NCI-H1092 treated with DMSO at 0.1 percent for 48 hours (cell line): ENCODE measurements around the gene PFKFB3.
"Not testable (repeated sequence)": the region's sequence is repeated elsewhere in the genome, so short reads cannot be mapped to it uniquely, and the experiment has no call there.

ENCODE experiments used
- DNase-seq: peaks from one replicate; lab custom pipeline; 2025; lab: John Stamatoyannopoulos, UW

PFKFB3 gene

DNA sequence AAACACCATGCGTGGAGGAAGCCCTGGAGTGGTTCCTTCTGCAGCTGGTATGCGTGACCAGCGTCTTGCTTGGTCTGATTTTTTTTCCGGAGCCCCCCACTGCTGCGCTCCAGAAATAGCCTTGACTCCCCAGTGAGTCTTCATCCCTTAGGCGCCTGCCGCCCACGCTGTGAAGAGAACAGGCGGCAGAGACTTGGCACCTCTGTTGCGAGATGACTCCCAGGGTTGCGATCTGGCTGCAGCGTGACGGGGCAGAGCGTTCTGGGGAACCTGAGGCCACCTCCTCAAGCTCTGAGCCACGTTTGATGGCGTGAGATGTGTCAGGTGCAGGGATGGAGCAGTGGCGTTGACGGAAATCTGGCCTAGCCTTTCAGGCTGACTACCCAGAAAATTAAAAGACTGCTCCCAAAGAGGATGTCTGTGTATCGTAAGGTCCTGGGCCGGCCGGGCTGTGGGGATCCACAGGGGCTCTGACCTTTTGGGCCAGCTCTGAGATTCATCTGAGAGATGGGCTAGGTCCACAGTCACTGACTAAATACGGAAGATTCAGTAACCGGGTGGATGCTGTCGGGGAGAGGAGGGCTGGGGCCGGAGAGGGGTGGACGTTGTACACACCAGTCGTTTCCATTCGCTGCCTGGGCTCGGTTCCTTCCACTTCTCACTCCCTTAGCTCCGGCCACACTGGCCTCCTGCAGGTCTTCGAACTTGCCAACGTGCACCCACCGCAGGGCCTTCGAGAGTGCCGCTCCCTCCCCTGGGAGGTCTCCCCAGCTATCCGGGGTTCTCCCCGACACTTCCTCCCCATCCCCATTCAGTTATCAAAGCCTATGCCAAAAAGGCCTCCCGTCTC, 33.8 kb downstream of the PFKFB3 start:
- no peak for DNase-seq

DNA sequence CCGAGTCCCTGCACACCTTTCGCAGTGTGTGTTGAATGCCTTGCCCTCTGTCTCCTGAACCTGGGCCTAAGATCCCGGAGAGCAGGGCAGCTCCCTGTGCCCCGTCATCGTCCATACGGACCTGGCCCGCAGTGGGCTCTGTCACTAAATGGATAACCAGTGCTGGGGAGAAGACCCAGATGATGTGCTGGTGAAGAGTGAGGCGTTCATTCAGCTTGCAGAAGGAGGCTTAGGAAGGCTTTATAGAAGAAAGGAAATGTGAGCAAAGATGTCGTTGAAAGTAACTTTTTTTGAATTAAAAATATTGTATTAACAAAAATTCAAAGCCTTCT, 34.4 kb downstream of the PFKFB3 start:
- DNase-seq: no peak

DNA sequence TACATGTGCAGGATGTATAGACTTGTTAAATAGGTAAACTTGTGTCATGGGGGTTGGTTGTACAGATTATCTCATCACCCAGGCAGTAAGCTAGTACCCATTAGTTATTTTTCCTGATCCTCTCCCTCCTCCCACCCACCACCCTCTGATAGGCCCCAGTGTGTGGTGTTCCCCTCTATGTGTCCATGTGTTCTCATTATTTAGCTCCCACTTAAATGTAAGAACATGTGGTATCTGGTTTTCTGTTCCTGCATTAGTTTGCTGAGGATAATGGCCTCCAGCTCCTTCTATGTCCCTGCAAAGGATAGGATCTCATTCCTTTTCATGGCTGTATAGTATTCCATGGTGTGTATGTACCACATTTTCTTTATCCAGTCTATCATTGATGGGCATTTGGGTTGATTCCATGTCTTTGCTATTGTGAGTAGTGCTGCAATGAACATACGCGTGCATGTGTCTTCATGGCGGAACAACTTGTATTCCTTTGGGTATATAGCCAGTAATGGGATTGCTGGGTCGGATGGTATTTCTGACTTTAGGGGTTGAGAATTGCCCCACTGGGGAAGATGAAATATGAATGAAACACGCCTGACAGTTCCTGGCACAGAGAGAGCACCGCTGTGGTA, 36.0 kb downstream of the PFKFB3 start:
- not testable (repeated sequence) for DNase-seq

DNA sequence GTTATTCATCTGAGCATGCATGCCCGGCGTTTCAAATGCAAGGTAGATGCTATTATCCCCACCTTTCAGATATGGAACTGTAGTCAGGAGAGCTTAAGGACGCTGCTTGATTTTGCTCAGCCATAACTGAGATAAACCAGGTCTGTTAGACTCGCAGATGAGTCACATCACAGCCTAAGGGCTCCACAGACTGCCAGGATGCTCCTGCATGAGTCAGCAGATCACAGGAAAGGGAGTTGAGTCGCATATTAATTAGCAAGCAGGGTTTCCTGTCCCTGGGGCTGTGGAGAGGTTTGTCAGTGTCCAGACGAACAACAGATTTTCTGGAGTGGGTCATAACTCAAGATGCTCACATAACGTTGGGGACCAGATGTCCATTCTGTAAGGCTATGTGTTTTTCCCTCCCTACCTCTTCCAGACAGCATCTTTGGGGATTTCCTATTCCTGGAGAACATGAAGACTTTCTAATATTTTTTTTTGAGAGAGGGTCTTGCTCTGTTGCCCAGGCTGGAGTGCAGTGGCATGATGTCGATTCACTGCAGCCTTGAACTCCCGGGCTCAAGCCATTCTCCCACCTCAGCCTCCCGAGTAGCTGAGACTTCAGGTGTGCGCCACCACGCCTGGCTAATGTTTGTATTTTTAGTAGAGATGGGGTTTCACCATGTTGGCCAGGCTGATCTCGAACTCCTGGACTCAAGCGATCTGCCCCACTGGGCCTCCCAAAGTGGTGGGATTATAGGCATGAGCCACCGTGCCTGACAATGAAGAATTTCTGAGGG, 36.7 kb downstream of the PFKFB3 start:
- no peak for DNase-seq

DNA sequence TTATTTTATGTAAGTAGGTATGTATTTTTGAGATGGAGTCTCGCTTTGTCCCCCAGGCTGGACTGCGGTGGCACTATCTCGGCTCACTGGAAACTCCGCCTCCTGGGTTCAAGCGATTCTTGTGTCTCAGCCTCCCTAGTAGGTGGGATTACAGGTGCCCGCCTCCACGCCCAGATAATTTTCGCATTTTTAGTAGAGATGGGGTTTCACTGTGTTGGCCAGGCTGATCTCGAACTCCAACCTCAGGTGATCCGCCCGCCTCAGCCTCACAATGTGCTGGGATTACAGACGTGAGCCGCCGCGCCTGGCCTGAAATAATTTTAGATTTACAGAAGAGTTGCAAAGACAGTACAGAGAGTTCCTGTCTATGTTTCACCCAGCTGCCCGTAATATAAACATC, 37.5 kb downstream of the PFKFB3 start:
- DNase-seq: no peak

DNA sequence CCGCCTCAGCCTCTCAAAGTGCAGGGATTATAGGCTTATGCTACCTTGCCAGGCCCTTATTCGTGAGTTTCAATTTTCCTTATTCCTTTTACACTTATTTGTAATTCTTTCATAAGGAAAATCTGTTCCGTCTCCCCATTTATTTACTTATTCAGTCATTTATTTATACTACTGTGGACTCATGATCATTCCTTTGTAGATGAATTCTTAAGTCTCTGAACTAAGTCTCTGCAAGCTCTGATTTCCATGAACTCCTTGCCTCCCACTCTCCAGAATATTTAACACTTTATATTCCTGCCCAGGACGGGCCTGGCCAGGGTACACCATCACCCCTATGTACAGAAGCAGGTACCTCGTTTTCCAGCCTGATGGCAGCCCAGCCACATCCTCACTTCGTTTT, 39.4 kb downstream of the PFKFB3 start:
- DNase-seq: no peak

DNA sequence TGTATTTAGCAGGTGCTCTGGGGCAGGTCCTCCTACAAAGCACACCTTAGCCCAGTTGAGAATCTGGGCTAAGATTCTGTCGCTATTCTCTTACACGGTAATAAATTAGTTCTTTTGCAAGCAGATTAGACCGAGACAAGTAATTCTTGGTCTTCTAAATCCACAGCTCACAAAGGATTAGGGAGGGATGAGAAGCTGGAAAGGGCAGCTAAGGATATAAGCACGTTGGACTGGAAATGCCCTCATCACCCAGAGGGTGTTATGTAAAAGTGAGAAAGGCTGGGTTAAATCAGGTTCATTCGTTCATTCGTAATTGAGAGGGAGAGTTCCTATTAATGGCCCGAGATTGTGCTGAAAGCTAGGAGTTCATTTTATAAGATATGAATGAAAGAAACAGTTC, 41.8 kb downstream of the PFKFB3 start:
- DNase-seq: no peak

DNA sequence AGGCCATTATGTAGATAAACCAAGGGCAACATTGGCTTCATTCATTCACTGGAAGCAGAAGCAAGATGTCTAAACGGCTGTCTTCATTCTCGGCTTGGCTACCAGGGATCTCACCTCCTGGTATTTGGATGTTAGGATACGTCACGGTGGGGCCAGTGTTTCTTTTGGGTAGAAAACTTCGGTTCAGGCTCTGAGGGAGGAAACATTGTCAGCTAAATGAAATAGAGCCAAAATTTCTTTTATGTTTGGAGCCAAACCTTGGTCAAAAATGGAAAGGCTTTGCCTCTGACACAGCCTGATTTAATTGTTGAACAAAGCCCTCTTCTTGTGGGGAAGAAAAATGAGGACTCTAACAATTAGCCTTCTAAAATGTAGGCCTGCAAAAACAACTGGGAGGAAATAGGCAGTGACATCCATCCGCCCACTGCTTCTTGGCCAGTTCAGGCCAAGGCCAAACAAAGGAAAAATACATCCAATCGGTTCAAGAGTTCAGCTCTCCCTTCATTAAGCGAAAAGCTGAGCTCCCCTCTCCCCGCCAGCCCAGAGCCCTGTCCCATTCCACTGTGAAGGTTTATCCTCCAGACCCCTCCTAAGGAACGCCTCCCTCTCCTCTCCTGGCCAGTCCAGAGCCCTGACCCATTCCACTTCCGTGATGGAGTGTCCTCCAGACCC, 44.4 kb downstream of the PFKFB3 start:
- DNase-seq: no peak

DNA sequence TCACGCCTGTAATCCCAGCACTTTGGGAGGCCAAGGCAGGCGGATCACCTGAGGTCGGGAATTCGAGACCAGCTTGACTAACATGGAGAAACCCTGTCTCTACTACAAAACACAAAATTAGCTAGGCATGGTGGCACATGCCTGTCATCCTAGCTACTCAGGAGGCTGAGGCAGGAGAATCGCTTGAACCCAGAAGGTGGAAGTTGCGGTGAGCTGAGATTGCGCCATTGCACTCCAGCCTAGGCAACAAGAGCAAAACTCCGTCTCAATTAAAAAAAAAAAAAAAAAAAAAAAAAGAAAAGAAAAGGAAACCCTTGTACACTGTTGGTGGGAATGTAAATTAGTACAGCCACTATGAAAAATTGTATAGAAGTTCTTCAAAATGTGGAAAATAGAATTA, 46.2 kb downstream of the PFKFB3 start:
- not testable (repeated sequence) for DNase-seq

DNA sequence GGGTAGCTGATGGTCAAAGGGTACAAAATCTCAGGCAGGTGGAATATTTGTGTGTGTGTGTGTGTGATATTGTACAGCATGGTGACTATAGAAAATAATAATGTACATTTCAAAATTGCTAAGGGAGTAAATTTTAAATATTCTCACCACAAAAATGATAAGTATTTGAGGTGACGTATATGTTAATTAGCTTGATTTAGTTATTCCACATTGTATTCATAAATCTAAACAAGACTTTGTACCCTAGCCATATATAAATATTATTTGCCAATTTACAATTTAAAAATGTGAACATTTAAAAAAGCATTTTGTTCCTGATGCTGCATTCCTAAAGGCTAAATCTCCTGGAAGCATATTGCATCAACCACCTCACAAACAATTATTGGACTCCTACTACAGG, 47.0 kb downstream of the PFKFB3 start:
- DNase-seq: no peak

DNA sequence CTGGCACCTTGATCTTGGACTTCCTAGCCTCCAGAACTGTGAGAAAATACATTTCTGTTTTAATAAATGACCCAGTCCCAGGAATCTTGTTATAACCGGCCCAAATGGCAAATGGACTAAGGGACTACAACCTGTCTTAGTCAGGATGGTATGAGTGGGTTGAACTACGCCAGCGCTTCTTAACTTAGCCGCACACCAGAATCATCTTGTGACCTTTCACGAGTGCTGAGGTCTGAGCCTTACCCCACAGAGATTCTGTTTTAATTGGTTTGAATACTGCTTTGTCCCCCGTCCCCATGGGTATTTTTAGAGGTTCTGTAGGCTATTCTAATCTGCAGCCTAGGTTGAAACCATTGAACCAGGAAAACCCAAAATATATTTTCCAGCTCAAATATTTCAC, 48.0 kb downstream of the PFKFB3 start:
- no peak for DNase-seq

DNA sequence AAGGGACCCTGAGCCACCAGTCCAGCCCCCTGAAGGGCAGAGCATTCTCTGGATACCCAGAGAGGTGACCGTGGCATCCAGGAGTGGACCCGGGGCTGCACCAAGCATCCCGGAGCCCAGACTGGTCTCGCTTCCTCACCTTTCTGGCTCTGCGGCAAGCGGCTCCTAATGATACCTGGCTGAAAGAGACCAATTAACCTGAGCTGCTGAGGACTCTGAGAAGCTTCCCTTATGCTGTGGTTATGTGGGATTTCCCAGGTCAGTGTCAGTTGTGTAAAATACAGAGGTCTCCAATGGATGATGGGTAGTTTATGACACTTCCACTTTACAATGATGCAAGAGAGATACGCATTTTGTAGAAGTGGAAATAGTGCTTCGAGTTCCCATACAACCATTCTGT, 51.5 kb downstream of the PFKFB3 start:
- DNase-seq: no peak

DNA sequence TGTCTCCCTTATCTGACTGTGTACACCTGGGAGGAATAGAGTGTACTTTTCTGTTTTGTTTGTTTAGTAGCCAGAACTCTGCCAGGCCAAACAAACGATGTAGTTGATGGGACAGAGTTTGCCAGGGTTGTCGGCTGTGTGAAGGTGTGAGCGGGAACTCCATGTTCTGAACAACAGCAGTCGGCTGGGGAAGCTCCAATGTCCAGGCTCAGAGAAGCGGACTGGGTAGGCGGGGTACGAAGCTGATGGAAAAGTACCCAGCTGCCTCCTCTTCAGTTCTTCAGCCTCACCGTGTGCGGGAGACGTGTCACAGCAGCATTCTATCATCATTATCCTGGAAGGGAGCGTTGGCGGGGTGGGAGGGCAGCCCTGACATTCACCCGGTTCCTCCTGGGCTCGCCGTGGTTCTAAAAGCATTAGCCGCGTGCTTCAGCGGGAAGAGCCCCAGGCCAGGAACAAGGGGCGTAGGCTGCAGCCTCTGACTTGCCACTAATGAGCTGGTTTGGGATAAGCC, 52.9 kb downstream of the PFKFB3 start:
- DNase-seq: no peak

DNA sequence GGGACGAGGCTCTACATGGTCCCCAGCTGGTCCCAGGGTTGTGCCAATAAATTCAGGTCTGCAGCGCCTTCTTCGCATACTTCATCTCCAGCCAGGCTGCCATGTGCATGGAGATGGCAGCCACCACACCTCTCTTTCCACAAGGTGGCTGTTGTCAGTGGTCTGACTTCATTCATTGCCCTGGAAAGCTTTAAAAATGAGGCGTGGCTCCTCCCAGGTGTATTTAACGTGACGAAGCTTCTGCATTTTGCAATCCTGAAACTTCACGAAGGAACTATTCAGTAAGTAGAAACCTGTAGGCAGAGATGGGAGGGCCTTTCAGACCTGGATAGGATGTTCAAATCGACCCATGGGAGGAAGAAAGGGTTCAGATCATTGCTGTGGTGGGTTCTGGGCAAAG, 53.7 kb downstream of the PFKFB3 start:
- DNase-seq: no peak

DNA sequence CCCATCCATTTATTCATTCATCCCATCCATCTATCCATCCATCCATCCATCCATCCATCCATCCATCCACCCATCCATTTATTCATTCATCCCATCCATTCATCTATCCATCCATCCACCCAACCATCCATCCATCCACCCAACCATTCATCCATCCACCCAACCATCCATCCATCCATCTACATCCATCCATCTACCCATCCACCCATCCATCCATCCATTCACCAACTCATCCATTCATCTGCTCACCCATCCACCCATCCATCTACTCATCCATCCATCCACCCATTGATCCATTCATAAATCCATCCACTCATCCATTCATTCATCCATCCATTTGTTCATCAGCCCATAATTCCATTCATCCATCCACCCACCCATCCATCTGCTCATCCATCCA, 56.4 kb downstream of the PFKFB3 start:
- DNase-seq: no peak

DNA sequence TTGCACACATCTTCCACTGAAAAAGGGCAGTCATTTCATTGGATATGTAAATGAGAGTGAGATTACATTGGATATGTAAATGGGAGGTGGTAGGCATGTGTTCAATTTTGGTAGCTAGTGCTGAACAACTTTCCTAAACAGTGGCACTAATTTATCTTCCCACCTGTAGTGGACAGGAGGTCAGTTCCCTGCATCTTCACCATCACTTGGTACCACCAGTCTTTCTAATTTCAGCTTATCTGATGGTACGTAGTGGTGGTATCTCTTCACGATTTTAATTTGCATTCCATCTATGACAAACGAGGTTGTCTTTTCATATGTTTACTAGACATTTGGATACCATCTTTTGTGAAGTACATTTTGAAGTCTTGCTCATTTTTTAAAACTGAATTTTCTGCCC, 58.1 kb downstream of the PFKFB3 start:
- DNase-seq: no peak

DNA sequence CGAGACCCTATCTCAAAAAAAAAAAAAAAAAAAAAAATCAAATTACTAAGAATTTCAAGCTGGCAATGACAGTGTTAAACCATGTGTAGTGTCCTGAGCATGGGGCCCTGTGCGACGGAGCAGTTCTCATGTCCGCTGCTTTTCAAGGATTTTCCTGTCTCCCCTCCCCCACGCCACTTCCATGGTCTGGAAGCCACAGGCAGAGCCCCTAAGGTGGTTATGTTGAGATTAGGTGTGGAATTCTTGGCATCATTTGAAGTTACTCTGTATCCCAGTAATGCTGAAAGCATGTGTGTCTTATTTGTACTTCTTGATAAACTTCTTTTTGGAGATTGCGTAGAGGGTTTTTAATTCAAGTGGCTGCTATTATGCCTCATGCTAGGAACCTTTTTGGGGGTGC, 65.2 kb downstream of the PFKFB3 start:
- no peak for DNase-seq

DNA sequence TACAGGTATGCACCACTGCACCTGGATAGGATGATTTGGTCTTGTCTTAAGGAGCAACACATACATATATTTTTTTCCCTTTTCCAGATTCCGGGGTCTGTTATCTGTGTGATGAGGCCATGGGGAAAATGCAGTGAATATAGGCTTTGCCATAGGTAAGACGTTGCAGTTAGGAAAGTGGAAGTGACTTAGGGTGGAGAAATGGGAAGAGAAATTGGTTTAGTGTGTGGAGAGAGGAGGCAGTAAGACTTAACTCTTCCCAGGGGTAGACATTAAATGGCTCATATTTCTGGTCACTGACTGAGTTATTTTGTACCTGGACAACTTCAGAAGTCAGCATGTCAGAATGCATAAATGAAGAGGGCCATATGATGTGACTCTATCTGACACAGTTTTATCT, 66.7 kb downstream of the PFKFB3 start:
- DNase-seq: no peak

DNA sequence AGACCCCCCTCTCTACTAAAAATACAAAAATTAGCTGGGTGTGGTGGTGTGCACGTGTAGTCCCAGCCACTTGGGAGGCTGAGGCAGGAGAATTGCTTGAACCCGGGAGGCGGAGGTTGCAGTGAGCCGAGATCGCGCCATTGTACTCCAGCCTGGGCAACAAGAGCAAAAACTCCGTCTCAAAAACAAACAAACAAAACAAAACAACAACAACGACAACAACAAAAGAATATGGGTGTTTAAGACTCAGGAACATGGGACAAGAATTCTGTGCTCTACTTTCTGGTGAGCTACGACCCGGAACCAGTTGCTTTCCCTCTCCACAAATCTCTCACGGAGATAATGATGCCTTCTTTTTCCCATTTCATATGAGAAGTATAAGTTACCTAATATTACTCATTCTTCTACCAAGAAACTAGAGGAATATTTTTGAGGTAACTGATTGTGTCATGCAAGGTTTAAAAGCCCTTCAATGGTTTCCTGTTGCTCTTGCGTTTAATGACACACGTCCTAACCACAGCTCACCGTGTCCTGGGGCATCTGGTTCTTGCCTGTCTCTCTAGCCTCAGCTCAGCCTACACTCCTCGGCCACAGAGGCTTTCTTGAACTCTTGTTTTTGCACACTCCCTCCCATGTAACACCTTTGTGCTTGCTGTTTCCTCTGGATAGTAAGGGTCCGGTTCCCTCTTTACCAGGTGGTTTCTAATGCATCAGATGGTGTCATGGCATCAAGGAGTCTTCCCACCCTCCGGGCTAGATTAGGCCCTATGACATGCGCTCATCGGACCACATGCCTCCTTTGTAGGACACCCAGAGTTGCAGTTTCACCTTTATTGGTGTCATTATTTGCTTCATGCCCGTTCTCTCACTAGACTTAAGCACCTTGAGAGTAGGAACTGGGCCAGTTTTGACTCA, 67.5 kb downstream of the PFKFB3 start:
- no peak for DNase-seq

DNA sequence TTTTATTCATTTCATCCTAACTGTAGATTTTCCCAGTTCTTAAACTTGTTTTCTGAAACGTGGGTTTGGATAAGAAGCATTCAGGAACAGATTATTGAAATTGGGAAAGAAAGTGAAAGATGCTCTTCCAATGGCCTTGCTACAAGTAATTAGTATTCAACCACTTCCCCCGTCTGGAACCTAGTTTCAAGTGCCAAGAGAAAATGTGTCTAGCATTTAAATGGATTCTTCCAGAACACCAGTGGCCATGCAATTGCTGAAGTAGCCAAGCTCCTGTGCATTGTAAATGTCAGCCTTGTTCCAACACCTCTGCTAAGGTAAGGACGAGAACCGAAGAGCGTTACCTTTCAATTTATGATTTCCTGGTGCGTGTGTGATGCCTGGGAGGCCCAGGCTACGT, 68.2 kb downstream of the PFKFB3 start:
- DNase-seq: no peak

DNA sequence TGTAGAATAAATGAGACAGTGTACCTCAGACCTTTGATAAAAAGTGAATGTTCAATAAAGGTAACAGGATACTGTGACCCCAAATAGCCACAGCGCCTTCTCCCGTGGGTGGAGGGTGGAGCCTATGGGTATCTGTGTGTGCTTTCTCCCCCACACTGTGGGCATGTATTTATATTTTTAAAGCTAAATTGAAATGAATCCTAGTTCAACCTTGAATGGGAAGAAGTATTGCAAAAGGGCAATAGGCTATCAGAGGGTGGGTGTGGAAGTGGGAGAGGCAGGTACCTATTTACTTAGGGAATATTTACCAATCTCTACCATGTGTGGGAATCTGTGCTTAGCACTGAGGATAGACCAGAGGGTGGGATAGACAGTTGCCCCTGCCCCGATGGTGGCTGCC, 68.9 kb downstream of the PFKFB3 start:
- DNase-seq: no peak
